NCI-H2107 treated with DMSO at 0.1 percent for 48 hours (cell line): ENCODE results near the gene RMI1.
"Not testable (repeated sequence)": the region's sequence is repeated elsewhere in the genome, so short reads cannot be mapped to it uniquely, and the experiment has no call there.

Experiments used
- DNase-seq: peaks from one replicate; lab custom pipeline; 2025; ENCODE audit not compliant: unreplicated experiment; lab: John Stamatoyannopoulos, UW

Gene RMI1

DNA sequence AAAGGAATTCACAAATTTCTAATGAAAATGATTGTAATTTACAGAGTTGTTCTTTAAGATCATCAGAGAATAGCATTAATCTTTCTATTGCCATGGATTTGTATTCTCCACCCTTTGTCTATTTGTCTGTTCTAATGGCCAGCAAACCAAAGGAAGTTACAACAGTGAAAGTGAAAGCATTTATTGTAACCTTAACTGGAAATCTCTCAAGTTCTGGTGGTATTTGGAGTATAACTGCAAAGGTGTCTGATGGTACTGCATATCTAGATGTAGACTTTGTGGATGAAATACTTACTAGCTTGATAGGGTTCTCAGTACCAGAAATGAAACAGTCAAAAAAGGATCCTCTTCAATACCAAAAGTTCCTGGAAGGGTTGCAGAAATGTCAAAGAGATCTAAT is 21.7 kb downstream of the RMI1 start:
- DNase-seq: no peak

DNA sequence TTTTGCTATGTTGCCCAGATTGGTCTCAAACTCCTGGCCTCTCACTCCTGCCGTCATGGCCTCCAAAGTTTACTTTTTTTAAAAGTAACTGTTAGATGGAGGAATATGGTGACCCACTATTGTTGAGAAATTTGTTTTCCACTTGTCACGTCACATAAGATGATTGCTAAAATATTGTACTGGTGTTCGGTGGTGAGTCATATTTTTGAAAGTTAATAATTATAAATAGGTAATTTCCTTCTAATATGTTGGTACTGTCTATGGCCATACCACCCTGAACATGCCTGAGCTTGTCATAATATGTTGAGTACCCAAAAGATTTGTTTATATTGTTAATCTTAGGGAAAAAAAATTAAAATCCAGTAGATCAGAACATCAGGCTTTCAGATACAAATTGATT is 22.6 kb downstream of the RMI1 start:
- no peak for DNase-seq

DNA sequence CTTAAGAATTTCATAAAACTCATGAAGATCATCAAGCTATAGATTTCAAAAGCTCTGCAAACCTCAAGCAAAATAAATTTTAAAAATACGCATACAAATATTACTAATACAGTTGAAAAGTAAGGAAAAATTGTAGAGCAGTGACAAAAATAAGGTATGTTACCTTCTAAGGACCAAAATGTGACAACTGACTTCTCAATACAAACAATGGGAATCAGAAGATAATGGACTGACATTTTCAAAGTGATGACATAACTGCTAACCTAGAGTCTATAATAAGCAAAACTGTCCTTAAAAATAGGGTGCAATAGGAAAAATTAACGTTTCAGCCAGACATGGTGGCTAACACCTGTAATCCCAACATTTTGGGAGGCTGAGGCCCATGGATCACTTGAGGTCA is 27.1 kb downstream of the RMI1 start:
- no peak for DNase-seq

DNA sequence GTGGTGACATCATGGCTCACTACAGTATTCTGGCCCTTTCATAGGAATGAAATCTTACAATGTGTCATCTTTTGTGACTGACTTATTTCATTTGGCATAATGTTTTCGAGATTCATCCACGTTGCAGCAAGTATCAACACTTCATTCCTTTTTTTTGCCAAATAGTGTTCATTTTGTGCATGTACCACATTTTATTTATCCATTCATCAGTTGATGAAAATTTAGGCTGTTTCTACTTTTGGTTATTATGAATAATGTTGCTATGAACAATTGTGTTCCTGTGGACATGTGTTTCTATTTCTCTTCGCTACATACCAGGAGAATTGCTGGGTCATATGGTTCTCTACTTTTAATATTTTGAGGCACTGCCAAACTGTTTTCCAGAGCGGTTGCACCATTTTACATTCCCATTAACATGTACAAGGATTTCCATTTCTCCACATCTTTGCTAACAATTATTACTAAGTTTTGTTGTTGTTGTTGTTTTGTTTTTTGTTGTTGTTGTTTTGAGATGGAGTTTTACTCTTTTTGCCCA is 43.5 kb downstream of the RMI1 start:
- DNase-seq: no peak

DNA sequence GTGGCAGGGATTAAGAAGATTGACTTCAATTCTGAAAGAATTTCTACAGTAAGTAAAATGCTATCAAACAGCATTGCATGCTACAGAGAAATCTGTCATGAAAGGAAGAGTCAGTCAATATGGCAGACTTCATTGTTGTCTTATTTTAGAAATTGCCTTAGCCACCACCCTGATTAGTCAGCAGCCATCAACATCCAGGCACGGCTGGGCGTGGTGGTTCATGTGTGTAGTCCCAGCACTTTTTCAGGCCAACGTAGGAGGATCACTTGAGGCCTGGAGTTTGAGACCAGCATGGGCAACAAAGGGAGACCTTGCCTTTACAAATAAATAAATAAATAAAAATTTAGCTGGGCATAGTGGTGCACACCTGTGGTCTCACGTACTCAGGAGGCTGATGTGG is 46.6 kb downstream of the RMI1 start:
- DNase-seq: no peak

DNA sequence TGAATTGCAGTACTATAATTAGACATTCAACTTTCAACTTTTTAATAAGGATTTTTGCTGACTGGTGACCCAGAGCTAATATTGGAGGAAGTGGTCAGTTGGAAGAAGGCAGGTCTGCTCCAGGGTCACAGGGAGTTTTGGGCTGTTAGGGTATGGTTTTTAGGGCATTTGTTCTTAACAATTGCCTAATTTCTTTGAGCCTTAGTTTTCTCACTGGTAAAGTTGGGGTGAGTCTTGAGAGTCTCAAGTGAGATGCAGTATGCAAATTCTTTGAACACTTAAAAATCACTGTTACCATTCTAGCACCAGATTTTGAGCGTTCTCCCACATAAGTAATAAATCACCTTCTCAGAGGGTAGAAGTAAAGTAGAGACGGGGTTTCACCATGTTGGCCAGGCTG is 50.9 kb downstream of the RMI1 start:
- no peak for DNase-seq

DNA sequence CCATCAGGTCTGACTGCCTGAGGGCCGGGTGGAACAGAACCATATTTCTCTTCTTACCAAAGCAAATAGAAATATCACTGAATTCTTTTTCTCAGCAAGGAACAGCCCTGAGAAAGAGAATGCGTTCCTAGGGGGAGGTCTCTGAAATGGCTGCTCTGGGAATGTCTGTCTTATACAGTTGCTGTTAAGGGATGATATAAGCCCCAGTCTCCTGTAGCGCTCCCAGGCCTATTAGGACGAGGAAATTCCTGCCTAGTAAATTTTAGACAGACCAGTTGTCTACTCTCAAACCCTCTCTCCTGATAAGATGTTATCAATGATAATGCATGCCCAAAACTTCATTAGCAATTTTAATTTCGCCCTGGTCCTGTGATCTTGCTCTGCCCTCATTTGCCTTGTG is 61.3 kb downstream of the RMI1 start:
- not testable (repeated sequence) for DNase-seq

DNA sequence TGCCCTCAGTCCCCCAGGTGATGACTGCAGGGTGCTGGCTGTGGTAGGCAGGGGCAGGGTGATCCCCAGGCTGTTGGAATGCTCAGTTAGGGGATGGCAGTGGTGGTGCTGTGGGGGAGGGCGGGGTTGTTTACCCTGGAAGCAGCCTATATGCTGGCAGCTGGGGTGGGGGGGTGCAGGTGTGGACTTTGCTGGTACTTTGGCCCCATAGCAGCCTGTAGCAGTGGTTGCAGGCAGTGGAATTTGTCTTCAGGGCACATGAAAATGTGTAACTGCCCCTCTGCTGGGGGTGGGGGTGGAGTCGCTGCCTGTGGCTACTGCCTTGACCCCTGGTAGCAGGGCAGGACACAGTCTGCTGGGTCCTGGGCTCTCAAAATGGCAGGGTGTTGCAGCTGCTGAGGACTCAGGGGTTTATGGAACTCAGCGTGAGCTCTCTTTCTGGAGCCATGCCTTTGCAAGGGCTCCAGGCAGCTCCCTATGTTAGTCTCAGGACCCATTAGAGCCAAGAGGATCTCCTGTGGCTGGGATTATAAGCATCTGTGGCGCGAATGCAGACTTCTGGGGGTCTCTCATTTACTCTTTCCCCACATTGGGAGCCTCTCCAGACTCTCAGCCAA is 65.0 kb downstream of the RMI1 start:
- no peak for DNase-seq
